Measurements from ENCODE around the gene MFAP3L. TPM values are rescaled to one million over a fixed set of nuclear protein-coding genes. Genes with fewer than 3 reads are reported as not detected.

The MFAP3L gene
- total and polyA plus RNA-seq, 11 donors: 0.76 to 5.9 (median 3.2) TPM

GRCh38 chr4:170005472-170005871, 20.7 kb downstream of the MFAP3L start:
- DNase-seq: peak in 1 of 5 donors; percentile 31
- Histone ChIP-seq H3K4me1 (peaks cover 0 to 13% (median 0%) of the 10 kb centered on the region in 12 donors), H3K27ac (no peak overlapping the region), H3K27me3 (no peaks in the 10 kb centered on the region), H3K4me3 (no peak overlapping the region), H3K36me3 (no peaks in the 10 kb centered on the region), H3K9me3 (no peaks in the 10 kb centered on the region)
- TF ChIP-seq, protein P1, sequence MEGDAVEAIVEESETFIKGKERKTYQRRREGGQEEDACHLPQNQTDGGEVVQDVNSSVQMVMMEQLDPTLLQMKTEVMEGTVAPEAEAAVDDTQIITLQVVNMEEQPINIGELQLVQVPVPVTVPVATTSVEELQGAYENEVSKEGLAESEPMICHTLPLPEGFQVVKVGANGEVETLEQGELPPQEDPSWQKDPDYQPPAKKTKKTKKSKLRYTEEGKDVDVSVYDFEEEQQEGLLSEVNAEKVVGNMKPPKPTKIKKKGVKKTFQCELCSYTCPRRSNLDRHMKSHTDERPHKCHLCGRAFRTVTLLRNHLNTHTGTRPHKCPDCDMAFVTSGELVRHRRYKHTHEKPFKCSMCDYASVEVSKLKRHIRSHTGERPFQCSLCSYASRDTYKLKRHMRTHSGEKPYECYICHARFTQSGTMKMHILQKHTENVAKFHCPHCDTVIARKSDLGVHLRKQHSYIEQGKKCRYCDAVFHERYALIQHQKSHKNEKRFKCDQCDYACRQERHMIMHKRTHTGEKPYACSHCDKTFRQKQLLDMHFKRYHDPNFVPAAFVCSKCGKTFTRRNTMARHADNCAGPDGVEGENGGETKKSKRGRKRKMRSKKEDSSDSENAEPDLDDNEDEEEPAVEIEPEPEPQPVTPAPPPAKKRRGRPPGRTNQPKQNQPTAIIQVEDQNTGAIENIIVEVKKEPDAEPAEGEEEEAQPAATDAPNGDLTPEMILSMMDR (IDR thresholded peaks at IDR 0.05): no peak
- no peak for TF ChIP-seq POLR2A (IDR thresholded peaks at IDR 0.05)
- ATAC-seq: peak in 3 of 4 donors; percentile 20 to 82 (median 77)
- WGBS, 4 donors: 48 to 79% (median 61%) methylated on average over 5 of the region's 5 CpGs
- intact Hi-C loops (cut with DNase I): no loop called here

DNA sequence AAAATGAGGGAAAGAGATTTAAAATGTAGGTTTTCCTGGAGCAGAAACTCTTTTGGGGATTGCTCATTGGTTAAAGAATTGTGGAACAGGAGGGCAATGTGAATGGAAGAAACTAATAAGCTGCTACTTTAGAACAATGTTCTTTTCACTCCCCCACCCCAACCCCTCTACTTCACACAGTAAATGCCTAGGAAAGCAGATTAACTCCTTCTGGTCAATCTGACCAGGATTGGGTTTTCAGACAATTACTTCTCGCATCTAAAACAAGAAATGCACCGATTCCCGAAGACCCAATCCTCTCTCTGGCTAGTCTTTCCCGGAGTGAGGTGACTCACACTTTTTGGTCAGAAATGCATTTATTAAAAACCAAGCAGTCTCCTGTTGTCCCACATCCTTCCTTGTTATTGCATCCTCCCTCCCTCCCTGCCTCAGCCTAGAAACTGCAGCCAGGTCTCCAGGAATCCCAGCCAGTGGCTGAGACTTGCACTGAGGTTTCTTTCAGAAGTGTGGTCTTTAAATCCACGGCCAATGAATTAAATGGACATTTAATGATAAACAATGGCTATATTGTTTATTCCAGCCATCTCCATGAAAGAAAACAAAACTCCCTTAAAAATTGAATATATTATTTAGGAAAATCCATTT, 21.4 kb downstream of the MFAP3L start:
- ATAC-seq (no peak), DNase-seq (no peak)
- 80 to 85% (median 81%) methylated on average over 5 of the region's 5 CpGs for WGBS, 4 donors
- Histone ChIP-seq H3K27me3 (no peaks in the 10 kb centered on the region), H3K4me1 (peaks cover 0 to 13% (median 0%) of the 10 kb centered on the region in 12 donors), H3K36me3 (no peaks in the 10 kb centered on the region), H3K9me3 (no peaks in the 10 kb centered on the region), H3K27ac (no peak overlapping the region), H3K4me3 (no peak overlapping the region)
- intact Hi-C loops (cut with DNase I): no loop called here
- TF ChIP-seq POLR2A (IDR thresholded peaks at IDR 0.05): no peak
- TF ChIP-seq, protein P1 (IDR thresholded peaks at IDR 0.05): no peak

DNA sequence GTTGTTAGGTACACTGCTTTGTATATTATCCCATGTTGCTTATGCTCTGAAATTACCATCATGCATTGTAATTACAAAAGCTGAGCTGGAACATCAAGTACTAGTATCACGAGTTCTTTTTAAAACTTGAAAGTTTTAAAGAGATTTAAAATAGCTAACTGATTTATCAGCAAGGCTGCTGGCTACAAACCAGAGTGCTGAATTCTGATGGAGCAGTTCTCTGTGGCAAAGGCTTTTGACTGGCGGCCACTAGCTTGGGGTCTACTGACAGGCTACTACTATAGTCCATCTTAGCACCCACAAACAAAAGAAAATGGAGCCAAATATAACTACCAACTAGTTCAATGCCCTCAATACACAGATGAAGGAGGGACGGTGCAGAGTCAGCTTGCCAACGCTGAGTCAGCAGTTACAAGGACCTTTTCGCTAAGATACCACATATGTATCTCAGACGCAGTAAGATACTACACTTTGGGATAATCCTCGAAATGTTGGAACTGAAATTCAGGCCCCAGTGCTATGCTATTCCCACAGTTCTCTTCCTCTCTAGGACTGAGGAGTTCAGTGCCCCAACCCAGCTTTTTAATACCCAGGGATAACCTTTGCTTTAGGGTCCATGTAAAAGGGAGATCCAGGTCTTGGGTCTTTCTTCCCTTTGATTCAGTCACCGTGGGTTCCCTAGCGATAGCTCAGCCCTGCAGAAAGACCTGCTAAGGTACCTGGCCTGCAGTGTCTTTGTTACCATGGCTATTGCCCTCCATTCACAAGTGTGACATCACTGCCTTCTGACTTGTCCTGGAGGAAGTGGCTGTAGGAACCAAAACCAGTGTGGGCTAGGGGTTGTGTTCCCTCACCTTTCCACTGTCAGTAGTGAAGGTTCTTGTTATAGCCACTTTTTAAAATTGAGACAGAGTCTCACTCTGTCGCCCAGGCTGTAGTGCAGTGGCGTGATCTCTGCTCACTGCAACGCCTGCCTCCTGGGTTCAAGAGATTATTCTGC, 22.8 kb downstream of the MFAP3L start:
- TF ChIP-seq POLR2A (IDR thresholded peaks at IDR 0.05): no peak
- TF ChIP-seq, protein P1 (IDR thresholded peaks at IDR 0.05): no peak
- Histone ChIP-seq H3K27ac (no peak overlapping the region), H3K27me3 (no peaks in the 10 kb centered on the region), H3K4me3 (no peak overlapping the region), H3K9me3 (no peaks in the 10 kb centered on the region), H3K4me1 (peaks cover 0 to 13% (median 0%) of the 10 kb centered on the region in 12 donors), H3K36me3 (no peaks in the 10 kb centered on the region)
- ATAC-seq: no peak
- 89 to 94% (median 92%) methylated on average over 12 of the region's 12 CpGs for WGBS, 4 donors
- DNase-seq: no peak
- intact Hi-C loops (cut with DNase I): no loop called here

GRCh38 chr4:170001745-170002267, 24.4 kb downstream of the MFAP3L start:
- no peak for DNase-seq

More at GRCh38 chr4:170001745-170002267, 24.4 kb downstream of the MFAP3L start:
- Histone ChIP-seq H3K27me3 (no peaks in the 10 kb centered on the region), H3K36me3 (no peaks in the 10 kb centered on the region), H3K4me3 (no peak overlapping the region), H3K4me1 (no peaks in the 10 kb centered on the region), H3K9me3 (no peaks in the 10 kb centered on the region), H3K27ac (no peak overlapping the region)
- no peak for TF ChIP-seq POLR2A (IDR thresholded peaks at IDR 0.05)
- TF ChIP-seq, protein P1 (IDR thresholded peaks at IDR 0.05): no peak
- ATAC-seq: no peak
- intact Hi-C loops (cut with DNase I): no loop called here
- WGBS, 4 donors: 72 to 85% (median 79%) methylated on average over 5 of the region's 5 CpGs
